Memory B cell (primary cell): ENCODE data around the gene FXR2.

Experiments
- ATAC-seq: fragments of 150-1000 bp; cut with Tn5 transposase; 2 replicates; pipeline ENCODE4 v1.10.0; 2021; ENCODE audit warnings: low read depth, mild to moderate bottlenecking, moderate library complexity
- DNase-seq, 2 donors: peaks; one replicate each; pipeline ENCODE4 v3.0.0; 2022; ENCODE audit warnings: low spot score in 2 of 2
- H3K27ac Mint-ChIP-seq: one replicate; pipeline ENCODE4 v1.8.0; 2022; ENCODE audit warnings: mild to moderate bottlenecking, moderate library complexity, mixed read lengths
- H3K27me3 Mint-ChIP-seq: one replicate; pipeline ENCODE4 v1.8.0; 2022; ENCODE audit warnings: mixed read lengths
- H3K36me3 Mint-ChIP-seq: one replicate; pipeline ENCODE4 v1.8.0; 2022; ENCODE audit warnings: mild to moderate bottlenecking, mixed read lengths
- H3K4me1 Mint-ChIP-seq: one replicate; pipeline ENCODE4 v1.8.0; 2022; ENCODE audit warnings: mixed read lengths
- H3K4me3 Mint-ChIP-seq: one replicate; pipeline ENCODE4 v1.8.0; 2022; ENCODE audit warnings: mild to moderate bottlenecking, moderate library complexity, mixed read lengths
- H3K9me3 Mint-ChIP-seq: one replicate; pipeline ENCODE4 v1.8.0; 2022; ENCODE audit warnings: mixed read lengths

The FXR2 gene

GRCh38 chr17:7548585-7549400, 65.9 kb downstream of the FXR2 start, which contains the start of gene TNFSF12:
TSS of gene TNFSF12 (plus strand) at chr17:7549058. CDS start at chr17:7549154, 96 bp downstream.
- no peaks in the 10 kb centered on the region for H3K27me3 Mint-ChIP-seq
- ATAC-seq (peak; percentile 35), DNase-seq (peak in 1 of 2 donors; percentile 48)
- H3K4me3 Mint-ChIP-seq, result peak within 1 kb of the TSS; percentile 83
- H3K4me1 Mint-ChIP-seq, result peaks cover 35% of the 10 kb centered on the region
- no peaks in the 10 kb centered on the region for H3K9me3 Mint-ChIP-seq
- H3K27ac Mint-ChIP-seq, result peak within 1 kb of the TSS; percentile 80
- H3K36me3 Mint-ChIP-seq, result peaks cover 5% of the 10 kb centered on the region

GRCh38 chr17:7544911-7545310, 69.8 kb downstream of the FXR2 start:
- Mint-ChIP-seq H3K27ac (no peak overlapping the region), H3K4me3 (no peak overlapping the region), H3K27me3 (no peaks in the 10 kb centered on the region), H3K9me3 (no peaks in the 10 kb centered on the region), H3K36me3 (no peaks in the 10 kb centered on the region), H3K4me1 (peaks cover 14% of the 10 kb centered on the region)
- DNase-seq, result no peak
- ATAC-seq, result no peak
